Nephron (organoid): ENCODE results near the gene TXNIP.
A peak's percentile ranks its signal among the peaks of the same experiment; 100 is the strongest.

ENCODE experiments used
- H3K27ac Mint-ChIP-seq, 3 experiments: 2 replicates each; pipeline ENCODE4 v1.8.0; 2020; ENCODE audit warnings: mixed read lengths in 3 of 3, mild to moderate bottlenecking in 2 of 3, moderate library complexity in 1 of 3
- H3K27me3 Mint-ChIP-seq: 2 replicates; pipeline ENCODE4 v1.8.0; 2021; ENCODE audit warnings: low read depth, mild to moderate bottlenecking, moderate library complexity, mixed read lengths
- H3K36me3 Mint-ChIP-seq: 2 replicates; pipeline ENCODE4 v1.8.0; 2020; ENCODE audit warnings: low read depth, mixed read lengths
- H3K4me1 Mint-ChIP-seq: 2 replicates; pipeline ENCODE4 v1.8.0; 2020; ENCODE audit warnings: mixed read lengths
- H3K4me3 Mint-ChIP-seq, 3 experiments: 2 replicates each; pipeline ENCODE4 v1.8.0; 2020; ENCODE audit warnings: mild to moderate bottlenecking in 3 of 3, mixed read lengths in 3 of 3, moderate library complexity in 2 of 3
- H3K9me3 Mint-ChIP-seq: 2 replicates; pipeline ENCODE4 v1.8.0; 2020; ENCODE audit warnings: mixed read lengths
- TF ChIP-seq, protein P1 (sequence below), 3 experiments: fragments of 200-600 bp; sonication (generic); IDR thresholded peaks; one replicate each; pipeline ENCODE4 v1.5.0; 2021; ENCODE audit warnings: antibody characterized with exemption in 3 of 3; ENCODE audit not compliant: unreplicated experiment in 3 of 3

TXNIP gene

DNA sequence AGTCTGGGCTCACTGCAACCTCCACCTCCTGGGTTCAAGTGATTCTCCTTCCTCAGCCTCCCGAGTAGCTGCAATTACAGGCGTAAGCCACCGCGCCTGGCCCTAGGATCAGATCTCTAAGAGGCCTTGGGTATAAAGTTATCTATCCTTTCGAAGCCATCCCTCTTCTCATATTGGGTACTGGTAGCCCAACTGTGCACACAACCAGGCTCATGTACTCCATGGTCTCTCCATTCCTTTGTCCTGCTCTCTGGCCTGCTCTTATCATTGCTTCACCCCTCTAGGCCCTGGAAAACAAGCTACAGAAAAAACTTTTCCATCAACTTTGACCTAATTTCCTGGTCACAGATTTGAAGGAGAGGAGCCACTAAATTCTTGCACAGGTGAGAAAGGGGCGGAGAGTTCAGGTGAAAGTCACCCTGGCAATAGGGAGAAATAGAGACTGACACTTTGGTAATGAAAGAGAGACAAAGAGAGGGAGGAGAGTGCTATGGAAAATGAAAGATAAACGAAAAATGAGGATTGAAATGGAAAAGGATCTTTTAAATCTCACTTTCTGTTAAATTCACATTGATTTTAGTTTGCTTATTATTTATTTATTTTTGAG, 6.0 kb downstream of the TXNIP start:
- no peaks in the 10 kb centered on the region for H3K27me3 Mint-ChIP-seq
- peak overlapping the region; percentile 86 to 97 (median 95) for H3K27ac Mint-ChIP-seq
- peaks cover 56% of the 10 kb centered on the region for H3K4me1 Mint-ChIP-seq
- H3K4me3 Mint-ChIP-seq, result peak overlapping the region; percentile 56 to 96 (median 68)
- TF ChIP-seq, protein P1, sequence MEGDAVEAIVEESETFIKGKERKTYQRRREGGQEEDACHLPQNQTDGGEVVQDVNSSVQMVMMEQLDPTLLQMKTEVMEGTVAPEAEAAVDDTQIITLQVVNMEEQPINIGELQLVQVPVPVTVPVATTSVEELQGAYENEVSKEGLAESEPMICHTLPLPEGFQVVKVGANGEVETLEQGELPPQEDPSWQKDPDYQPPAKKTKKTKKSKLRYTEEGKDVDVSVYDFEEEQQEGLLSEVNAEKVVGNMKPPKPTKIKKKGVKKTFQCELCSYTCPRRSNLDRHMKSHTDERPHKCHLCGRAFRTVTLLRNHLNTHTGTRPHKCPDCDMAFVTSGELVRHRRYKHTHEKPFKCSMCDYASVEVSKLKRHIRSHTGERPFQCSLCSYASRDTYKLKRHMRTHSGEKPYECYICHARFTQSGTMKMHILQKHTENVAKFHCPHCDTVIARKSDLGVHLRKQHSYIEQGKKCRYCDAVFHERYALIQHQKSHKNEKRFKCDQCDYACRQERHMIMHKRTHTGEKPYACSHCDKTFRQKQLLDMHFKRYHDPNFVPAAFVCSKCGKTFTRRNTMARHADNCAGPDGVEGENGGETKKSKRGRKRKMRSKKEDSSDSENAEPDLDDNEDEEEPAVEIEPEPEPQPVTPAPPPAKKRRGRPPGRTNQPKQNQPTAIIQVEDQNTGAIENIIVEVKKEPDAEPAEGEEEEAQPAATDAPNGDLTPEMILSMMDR (IDR thresholded peaks at IDR 0.05; ENCODE audit: unreplicated experiment in 3 of 3), result no peak
- H3K36me3 Mint-ChIP-seq, result peaks cover 47% of the 10 kb centered on the region
- no peaks in the 10 kb centered on the region for H3K9me3 Mint-ChIP-seq

DNA sequence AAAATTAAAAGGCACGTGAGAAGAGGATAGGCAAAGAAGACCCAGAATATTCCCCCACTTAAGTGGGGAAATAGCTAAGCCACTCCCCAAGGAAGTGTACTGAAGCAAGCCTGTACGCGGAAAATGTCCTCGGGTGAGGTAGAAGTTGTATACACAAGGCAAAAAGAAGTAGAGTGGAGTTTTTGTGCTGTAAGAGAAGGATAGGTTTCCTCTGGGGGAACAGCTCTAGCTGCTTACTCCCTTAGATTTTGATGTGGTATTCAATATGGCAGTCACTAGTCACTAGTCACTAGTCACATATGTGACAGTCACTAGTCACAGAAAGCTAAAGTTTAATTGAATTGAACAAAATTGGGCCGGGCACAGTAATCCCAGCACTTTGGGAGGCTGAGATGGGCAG, 7.6 kb downstream of the TXNIP start:
- Mint-ChIP-seq H3K27me3 (no peaks in the 10 kb centered on the region), H3K9me3 (no peaks in the 10 kb centered on the region), H3K36me3 (peaks cover 31% of the 10 kb centered on the region), H3K4me1 (peaks cover 64% of the 10 kb centered on the region), H3K27ac (peak overlapping the region; percentile 11 to 61 (median 29)), H3K4me3 (peak overlapping the region in 2 of 3 experiments; percentile 3 to 19)
- TF ChIP-seq, protein P1 (IDR thresholded peaks at IDR 0.05; ENCODE audit: unreplicated experiment in 3 of 3), result no peak

DNA sequence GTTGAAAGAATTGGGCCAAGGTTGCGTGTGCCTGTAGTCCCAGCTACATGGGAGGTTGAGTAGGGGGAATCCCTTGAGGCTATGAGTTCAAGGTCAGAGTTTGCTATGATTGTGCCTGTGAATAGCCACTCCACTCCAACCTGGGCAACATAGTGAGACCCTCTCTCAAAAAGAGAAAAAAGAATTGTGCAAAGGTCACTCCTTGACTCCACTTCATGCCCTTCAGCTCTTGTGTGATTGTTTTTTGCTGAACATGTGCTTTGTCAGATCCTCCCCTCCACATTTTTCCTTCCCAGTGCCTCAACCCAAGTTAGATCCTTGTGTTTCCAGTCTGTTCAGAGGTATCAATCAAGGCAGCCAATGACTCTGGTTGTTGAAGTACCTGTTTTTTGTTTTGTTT, 8.5 kb downstream of the TXNIP start:
- Mint-ChIP-seq H3K4me1 (peaks cover 64% of the 10 kb centered on the region), H3K4me3 (no peak overlapping the region), H3K9me3 (no peaks in the 10 kb centered on the region), H3K36me3 (peaks cover 23% of the 10 kb centered on the region), H3K27me3 (no peaks in the 10 kb centered on the region), H3K27ac (peak overlapping the region in 2 of 3 experiments; percentile 73 to 76)
- TF ChIP-seq, protein P1 (IDR thresholded peaks at IDR 0.05; ENCODE audit: unreplicated experiment in 3 of 3), result no peak

DNA sequence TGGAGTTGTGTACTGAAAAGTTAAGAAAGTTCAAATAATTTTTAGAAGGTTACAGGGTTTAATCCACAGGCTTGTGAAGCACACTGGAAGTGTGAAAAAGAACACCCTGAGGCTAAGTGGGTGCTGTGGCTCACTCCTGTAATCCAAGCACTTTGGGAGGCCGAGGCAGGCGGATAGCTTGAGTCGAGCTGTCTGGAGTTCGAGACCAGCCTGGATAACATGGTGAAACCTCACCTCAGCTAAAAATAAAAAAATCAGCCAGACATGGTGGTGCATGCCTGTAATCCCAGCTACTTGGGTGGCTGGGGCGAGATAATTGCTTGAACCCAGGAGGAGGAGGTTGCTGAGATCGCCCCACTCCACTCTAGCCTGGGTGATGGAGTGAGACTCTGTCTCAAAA, 9.8 kb downstream of the TXNIP start:
- TF ChIP-seq, protein P1 (IDR thresholded peaks at IDR 0.05; ENCODE audit: unreplicated experiment in 3 of 3), result no peak
- no peak overlapping the region for H3K4me3 Mint-ChIP-seq
- peaks cover 9% of the 10 kb centered on the region for H3K36me3 Mint-ChIP-seq
- no peaks in the 10 kb centered on the region for H3K27me3 Mint-ChIP-seq
- H3K27ac Mint-ChIP-seq, result peak overlapping the region in 1 of 3 experiments; percentile 82
- H3K9me3 Mint-ChIP-seq, result no peaks in the 10 kb centered on the region
- H3K4me1 Mint-ChIP-seq, result peaks cover 63% of the 10 kb centered on the region

DNA sequence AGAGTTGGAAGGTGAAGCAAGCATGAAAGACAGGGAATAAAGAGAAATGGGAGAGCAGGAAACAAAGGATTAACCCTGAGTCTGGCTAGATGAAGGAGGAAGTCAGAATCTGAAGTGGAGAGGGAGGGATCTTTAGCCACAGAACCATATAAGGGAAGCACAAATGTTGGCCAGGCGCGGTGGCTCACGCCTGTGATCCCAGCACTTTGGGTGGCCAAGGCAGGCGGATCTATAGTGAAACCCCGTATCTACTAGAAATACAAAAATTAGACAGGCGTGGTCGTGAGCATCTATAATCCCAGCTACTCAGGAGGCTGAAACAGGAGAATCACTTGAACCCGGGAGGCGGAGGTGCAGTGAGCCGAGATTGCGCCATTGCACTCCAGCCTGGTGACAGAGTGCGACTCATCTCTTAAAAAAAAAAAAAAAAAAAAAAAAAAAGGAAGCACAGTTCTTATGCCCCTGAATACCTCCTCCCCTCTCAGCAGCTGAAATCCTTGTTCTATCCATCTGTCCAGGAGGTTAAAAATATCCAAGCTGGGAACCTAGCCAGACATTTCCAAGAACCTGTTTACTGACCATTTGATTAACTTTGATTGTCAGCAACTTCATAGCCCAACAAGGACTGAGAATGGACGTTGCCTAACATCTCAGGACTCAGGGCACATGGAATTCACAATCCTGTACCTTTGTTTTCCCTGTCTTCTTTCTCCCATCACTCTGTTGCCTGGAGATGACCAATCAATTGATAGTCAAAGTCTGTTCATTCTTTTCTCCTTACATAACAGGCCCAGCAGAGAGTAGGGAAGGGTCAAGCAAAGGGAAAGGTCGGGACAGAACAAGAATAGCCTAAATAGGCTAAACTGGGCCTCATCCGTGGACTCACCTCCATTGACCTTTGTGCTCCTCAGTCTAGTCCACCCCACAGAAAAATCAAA, 10.6 kb downstream of the TXNIP start:
- TF ChIP-seq, protein P1 (IDR thresholded peaks at IDR 0.05; ENCODE audit: unreplicated experiment in 3 of 3), result no peak
- peaks cover 59% of the 10 kb centered on the region for H3K4me1 Mint-ChIP-seq
- H3K9me3 Mint-ChIP-seq, result no peaks in the 10 kb centered on the region
- H3K27ac Mint-ChIP-seq, result peak overlapping the region; percentile 38 to 88 (median 82)
- no peaks in the 10 kb centered on the region for H3K27me3 Mint-ChIP-seq
- peaks cover 4% of the 10 kb centered on the region for H3K36me3 Mint-ChIP-seq
- peak overlapping the region in 1 of 3 experiments; percentile 64 for H3K4me3 Mint-ChIP-seq
